ENCODE results near the gene ASCC3.

The ASCC3 gene

GRCh38 chr6:100809346-100809745 lies 71.8 kb downstream of the ASCC3 start:
- H3K27me3 ChIP-seq (ENCODE audit: insufficient read depth, insufficient read length) = no peaks in the 10 kb centered on the region
- TF ChIP-seq SUZ12 (IDR thresholded peaks at IDR 0.05; ENCODE audit: extremely low read depth, insufficient read depth, insufficient read length) (no peak), YY1 (IDR thresholded peaks at IDR 0.05; ENCODE audit: insufficient read depth, insufficient read length) (no peak), ZNF274 (IDR thresholded peaks at IDR 0.05; ENCODE audit: low read depth, low read length) (no peak)
- H3K9ac ChIP-seq (ENCODE audit: insufficient read length, low read depth) = no peak overlapping the region

GRCh38 chr6:100808638-100809275 lies 72.4 kb downstream of the ASCC3 start:
- DNase-seq (ENCODE audit: low read depth, low spot score) = no peak
- TF ChIP-seq YY1 (IDR thresholded peaks at IDR 0.05; ENCODE audit: insufficient read depth, insufficient read length) (no peak), SUZ12 (IDR thresholded peaks at IDR 0.05; ENCODE audit: extremely low read depth, insufficient read depth, insufficient read length) (no peak), ZNF274 (IDR thresholded peaks at IDR 0.05; ENCODE audit: low read depth, low read length) (no peak)
- Histone ChIP-seq H3K9me3 (ENCODE audit: insufficient read depth, low read length) (no peaks in the 10 kb centered on the region), H3K27me3 (ENCODE audit: insufficient read depth, insufficient read length) (no peaks in the 10 kb centered on the region), H3K36me3 (ENCODE audit: insufficient read depth, insufficient read length, low read length) (peaks cover 8% of the 10 kb centered on the region), H3K4me1 (ENCODE audit: insufficient read depth, insufficient read length) (no peaks in the 10 kb centered on the region), H3K9ac (ENCODE audit: insufficient read length, low read depth) (no peak overlapping the region), H3K4me3 (ENCODE audit: insufficient read length, low read depth) (no peak overlapping the region)

More at GRCh38 chr6:100809346-100809745, 71.8 kb downstream of the ASCC3 start:
- Histone ChIP-seq H3K9me3 (ENCODE audit: insufficient read depth, low read length) (no peaks in the 10 kb centered on the region), H3K36me3 (ENCODE audit: insufficient read depth, insufficient read length, low read length) (peaks cover 8% of the 10 kb centered on the region), H3K4me3 (ENCODE audit: insufficient read length, low read depth) (no peak overlapping the region), H3K4me1 (ENCODE audit: insufficient read depth, insufficient read length) (no peaks in the 10 kb centered on the region)
- no peak for DNase-seq (ENCODE audit: low read depth, low spot score)

DNA sequence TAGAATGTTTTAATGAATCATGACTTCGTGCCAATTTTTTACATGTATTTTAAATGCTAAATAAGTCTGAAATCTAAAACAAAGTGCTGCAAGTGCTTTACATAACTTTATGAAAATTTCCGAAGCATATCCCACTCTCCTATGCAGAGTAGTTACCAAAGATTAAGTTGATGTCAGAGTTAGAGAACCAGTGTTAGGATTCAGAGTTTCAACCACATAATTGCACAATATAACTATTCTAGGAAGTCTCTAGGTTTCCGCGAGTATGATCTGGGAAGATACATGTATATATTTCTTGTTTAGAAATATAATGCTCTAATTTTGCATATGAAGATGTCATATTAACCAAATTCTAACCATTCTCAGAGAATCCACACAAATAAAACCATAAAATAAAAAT lies 74.8 kb downstream of the ASCC3 start:
- Histone ChIP-seq H3K9me3 (ENCODE audit: insufficient read depth, low read length) (no peaks in the 10 kb centered on the region), H3K4me1 (ENCODE audit: insufficient read depth, insufficient read length) (no peaks in the 10 kb centered on the region), H3K36me3 (ENCODE audit: insufficient read depth, insufficient read length, low read length) (peaks cover 14% of the 10 kb centered on the region), H3K27me3 (ENCODE audit: insufficient read depth, insufficient read length) (no peaks in the 10 kb centered on the region), H3K9ac (ENCODE audit: insufficient read length, low read depth) (no peak overlapping the region), H3K4me3 (ENCODE audit: insufficient read length, low read depth) (no peak overlapping the region)
- DNase-seq (ENCODE audit: low read depth, low spot score) = no peak
- no peak for TF ChIP-seq ZNF274 (IDR thresholded peaks at IDR 0.05; ENCODE audit: low read depth, low read length)
- TF ChIP-seq YY1 (IDR thresholded peaks at IDR 0.05; ENCODE audit: insufficient read depth, insufficient read length) = no peak
- TF ChIP-seq SUZ12 (IDR thresholded peaks at IDR 0.05; ENCODE audit: extremely low read depth, insufficient read depth, insufficient read length) = no peak

DNA sequence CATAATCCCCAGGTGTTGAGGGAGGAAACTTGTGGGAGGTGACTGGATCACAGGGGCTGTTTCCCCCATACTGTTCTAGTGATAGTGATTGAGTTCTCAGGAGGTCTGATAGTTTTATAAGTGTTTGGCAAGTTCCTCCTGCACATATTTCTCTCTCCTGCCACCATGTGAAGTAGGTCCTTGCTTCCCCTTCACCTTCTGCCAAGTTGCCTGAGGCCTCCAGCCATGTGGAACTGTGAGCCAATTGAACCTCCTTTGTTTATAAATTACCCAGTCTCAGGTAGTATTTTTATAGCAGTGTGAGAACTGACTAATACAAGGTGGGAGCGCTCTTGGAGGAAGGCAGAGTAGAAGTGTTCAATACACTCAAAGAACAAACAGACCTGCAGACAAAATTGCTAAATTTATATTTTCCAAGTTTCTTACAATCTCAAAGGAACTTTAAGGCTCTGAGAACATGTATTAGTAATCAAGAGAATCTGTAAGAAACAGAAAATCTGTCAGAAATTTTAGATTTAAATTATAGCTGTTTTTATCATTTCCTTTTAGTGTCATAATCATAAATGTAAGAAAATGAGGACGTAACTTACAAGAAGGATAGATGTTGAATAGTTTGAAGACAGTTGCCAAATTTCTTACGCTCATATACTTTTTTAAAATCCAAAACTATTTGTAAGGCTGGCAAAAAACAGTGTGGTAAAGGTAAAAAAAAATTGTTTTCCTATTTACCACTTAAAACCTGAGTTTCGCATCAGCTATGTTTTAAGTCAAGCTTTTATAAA lies 77.7 kb downstream of the ASCC3 start:
- H3K4me3 ChIP-seq (ENCODE audit: insufficient read length, low read depth) = no peak overlapping the region
- no peak for DNase-seq (ENCODE audit: low read depth, low spot score)
- H3K9ac ChIP-seq (ENCODE audit: insufficient read length, low read depth) = no peak overlapping the region
- TF ChIP-seq ZNF274 (IDR thresholded peaks at IDR 0.05; ENCODE audit: low read depth, low read length) = no peak
- TF ChIP-seq YY1 (IDR thresholded peaks at IDR 0.05; ENCODE audit: insufficient read depth, insufficient read length) = no peak
- no peaks in the 10 kb centered on the region for H3K4me1 ChIP-seq (ENCODE audit: insufficient read depth, insufficient read length)
- H3K36me3 ChIP-seq (ENCODE audit: insufficient read depth, insufficient read length, low read length) = peaks cover 14% of the 10 kb centered on the region
- H3K27me3 ChIP-seq (ENCODE audit: insufficient read depth, insufficient read length) = no peaks in the 10 kb centered on the region
- no peaks in the 10 kb centered on the region for H3K9me3 ChIP-seq (ENCODE audit: insufficient read depth, low read length)

GRCh38 chr6:100801036-100801435 lies 80.1 kb downstream of the ASCC3 start:
- TF ChIP-seq SUZ12 (IDR thresholded peaks at IDR 0.05; ENCODE audit: extremely low read depth, insufficient read depth, insufficient read length) = no peak
- TF ChIP-seq YY1 (IDR thresholded peaks at IDR 0.05; ENCODE audit: insufficient read depth, insufficient read length) = no peak
- no peak for TF ChIP-seq ZNF274 (IDR thresholded peaks at IDR 0.05; ENCODE audit: low read depth, low read length)
- Histone ChIP-seq H3K27me3 (ENCODE audit: insufficient read depth, insufficient read length) (no peaks in the 10 kb centered on the region), H3K4me1 (ENCODE audit: insufficient read depth, insufficient read length) (no peaks in the 10 kb centered on the region), H3K9me3 (ENCODE audit: insufficient read depth, low read length) (no peaks in the 10 kb centered on the region), H3K9ac (ENCODE audit: insufficient read length, low read depth) (no peak overlapping the region), H3K4me3 (ENCODE audit: insufficient read length, low read depth) (no peak overlapping the region), H3K36me3 (ENCODE audit: insufficient read depth, insufficient read length, low read length) (peaks cover 14% of the 10 kb centered on the region)
- DNase-seq (ENCODE audit: low read depth, low spot score) = no peak

DNA sequence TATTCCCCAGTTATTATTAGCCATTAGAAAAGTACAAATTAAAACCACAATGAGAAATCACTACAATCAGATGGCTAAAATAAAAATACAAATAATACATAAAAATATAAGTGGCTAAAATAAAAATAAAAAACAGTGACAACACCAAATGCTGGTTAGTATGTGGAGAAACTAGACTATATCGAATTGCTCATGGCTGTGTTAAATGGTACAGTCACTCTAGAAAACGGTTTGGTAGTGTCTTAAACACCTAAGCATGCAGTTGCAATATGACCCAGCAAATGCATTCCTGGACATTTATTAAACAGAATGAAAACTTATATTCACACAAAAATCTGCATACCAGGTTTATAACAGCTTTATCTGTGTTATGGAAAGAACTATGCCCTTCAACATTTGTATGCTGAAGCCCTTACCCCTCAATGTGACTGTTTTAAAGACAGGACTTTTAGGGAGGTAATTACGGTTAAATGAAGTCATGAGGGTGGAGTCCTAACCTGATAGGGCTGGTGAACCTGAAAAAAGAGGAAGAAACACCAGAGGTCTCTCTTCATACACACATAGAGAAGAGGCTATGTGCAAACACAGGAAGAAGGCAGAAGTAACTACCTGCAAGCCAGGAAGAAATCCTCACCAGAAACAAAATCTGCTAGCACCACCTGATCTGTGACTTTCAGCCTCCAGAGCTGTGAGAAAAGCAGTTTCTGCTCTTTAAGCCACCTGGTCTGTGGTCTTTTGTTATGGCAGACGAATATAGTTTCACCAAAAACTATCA lies 84.9 kb downstream of the ASCC3 start:
- no peaks in the 10 kb centered on the region for H3K36me3 ChIP-seq (ENCODE audit: insufficient read depth, insufficient read length, low read length)
- DNase-seq (ENCODE audit: low read depth, low spot score) = no peak
- H3K9me3 ChIP-seq (ENCODE audit: insufficient read depth, low read length) = no peaks in the 10 kb centered on the region
- H3K27me3 ChIP-seq (ENCODE audit: insufficient read depth, insufficient read length) = no peaks in the 10 kb centered on the region
- TF ChIP-seq YY1 (IDR thresholded peaks at IDR 0.05; ENCODE audit: insufficient read depth, insufficient read length) (no peak), ZNF274 (IDR thresholded peaks at IDR 0.05; ENCODE audit: low read depth, low read length) (no peak), SUZ12 (IDR thresholded peaks at IDR 0.05; ENCODE audit: extremely low read depth, insufficient read depth, insufficient read length) (no peak)
- no peak overlapping the region for H3K9ac ChIP-seq (ENCODE audit: insufficient read length, low read depth)
- H3K4me3 ChIP-seq (ENCODE audit: insufficient read length, low read depth) = no peak overlapping the region
- no peaks in the 10 kb centered on the region for H3K4me1 ChIP-seq (ENCODE audit: insufficient read depth, insufficient read length)

DNA sequence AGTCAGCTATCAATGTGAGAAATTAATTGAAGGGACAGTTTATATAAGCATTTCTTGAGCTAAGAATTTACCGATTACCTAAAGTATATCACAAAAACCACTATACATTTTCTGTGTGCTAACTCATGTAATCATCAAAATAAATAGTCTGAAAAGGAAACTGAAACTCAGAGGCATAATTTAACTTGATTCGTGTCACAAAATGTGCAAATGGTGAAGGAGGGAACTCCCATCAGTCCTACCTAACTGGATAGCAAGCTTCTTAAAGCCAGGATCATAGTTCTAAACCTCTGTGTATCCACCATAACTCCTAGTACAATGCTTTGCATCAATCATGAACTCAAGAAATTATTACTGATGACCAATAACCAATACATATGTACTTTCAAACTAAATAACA lies 91.0 kb downstream of the ASCC3 start:
- TF ChIP-seq YY1 (IDR thresholded peaks at IDR 0.05; ENCODE audit: insufficient read depth, insufficient read length) (no peak), SUZ12 (IDR thresholded peaks at IDR 0.05; ENCODE audit: extremely low read depth, insufficient read depth, insufficient read length) (no peak), ZNF274 (IDR thresholded peaks at IDR 0.05; ENCODE audit: low read depth, low read length) (no peak)
- Histone ChIP-seq H3K27me3 (ENCODE audit: insufficient read depth, insufficient read length) (no peaks in the 10 kb centered on the region), H3K36me3 (ENCODE audit: insufficient read depth, insufficient read length, low read length) (no peaks in the 10 kb centered on the region), H3K4me3 (ENCODE audit: insufficient read length, low read depth) (no peak overlapping the region), H3K4me1 (ENCODE audit: insufficient read depth, insufficient read length) (no peaks in the 10 kb centered on the region), H3K9me3 (ENCODE audit: insufficient read depth, low read length) (no peaks in the 10 kb centered on the region), H3K9ac (ENCODE audit: insufficient read length, low read depth) (no peak overlapping the region)
- DNase-seq (ENCODE audit: low read depth, low spot score) = no peak
